K562 (cell line): ENCODE results near the gene PTPN20. TPM values are rescaled to one million over a fixed set of nuclear protein-coding genes. Genes with fewer than 3 reads are reported as not detected.

Source experiments
- ATAC-seq: fragments of 200-7000 bp; cut with Tn5 transposase; 3 replicates; pipeline ENCODE4 v1.9.1; 2020; ENCODE audit warnings: moderate library complexity
- BruUV-seq: library from RNA; stranded (reverse); fragments of 400-500 nt; replicated peaks from 2 replicates; lab custom pipeline; 2021; lab: Mats Ljungman, UMichigan
- CTCF ChIA-PET: fragments of 300-600 bp; formaldehyde crosslinking; extraction: SDS; loops from one replicate; lab custom pipeline; 2021; ENCODE audit warnings: low intra/inter-chr PET ratio; lab: Yijun Ruan, JAX
- POLR2A ChIA-PET: fragments of 300-600, 350-650 bp; sonication (Branson Sonifier 250); formaldehyde crosslinking; extraction: SDS; loops from one replicate; lab custom pipeline; 2021; ENCODE audit warnings: antibody characterized with exemption, inconsistent platforms; lab: Yijun Ruan, JAX
- DNase-seq, 4 experiments: peaks; one replicate each; pipeline versions ENCODE4 v3.0.0 to v3.0.0-alpha.2; 2011 to 2018; ENCODE audit warnings: low spot score in 3 of 4, mixed read lengths in 3 of 4; ENCODE audit errors: extremely low read depth in 1 of 4
- FAIRE-seq: peaks from 2 replicates; lab custom pipeline; 2011; peaks lifted over from hg19 to GRCh38; lab: Jason Lieb, UNC
- H2AFZ ChIP-seq: 2 replicates; pipeline ENCODE4 v1.6.0; 2011; ENCODE audit warnings: low read depth, low read length, control low read depth, inconsistent platforms
- H3K27ac ChIP-seq: fragments of 200-600 bp; 3 replicates; pipeline ENCODE4 v1.8.0; 2011; ENCODE audit warnings: low read depth, mild to moderate bottlenecking, control low read depth, inconsistent platforms, low read length, moderate library complexity, mixed read lengths; ENCODE audit errors: extremely low read depth
- H3K27me3 ChIP-seq, 2 experiments: fragments of 300-600 bp in 1 of 2; 2 replicates in 1 of 2; 3 replicates in 1 of 2; pipeline versions ENCODE4 v1.6.0 to v1.8.0; 2011; ENCODE audit warnings: inconsistent platforms in 2 of 2, low read length in 2 of 2, mild to moderate bottlenecking in 1 of 2, mixed read lengths in 1 of 2, moderate library complexity in 1 of 2; ENCODE audit not compliant: control insufficient read depth in 2 of 2, insufficient read depth in 2 of 2
- H3K36me3 ChIP-seq: fragments of 300-600 bp; 3 replicates; pipeline ENCODE4 v1.8.0; 2011; ENCODE audit warnings: mild to moderate bottlenecking, low read length, inconsistent platforms; ENCODE audit not compliant: control insufficient read depth, insufficient read depth
- H3K4me1 ChIP-seq, 2 experiments: fragments of 200-600 bp in 1 of 2; replicated peaks in 1 of 2; 2 replicates in 1 of 2; 3 replicates in 1 of 2; pipeline versions ENCODE4 v1.5.1 to v1.8.0; 2011; ENCODE audit warnings: inconsistent platforms in 2 of 2, low read length in 2 of 2, mild to moderate bottlenecking in 1 of 2, mixed read lengths in 1 of 2, moderate library complexity in 1 of 2; ENCODE audit not compliant: control insufficient read depth in 2 of 2, insufficient read depth in 2 of 2
- H3K4me2 ChIP-seq: 2 replicates; pipeline ENCODE4 v1.6.1; 2011; ENCODE audit warnings: low read length, control low read depth, inconsistent platforms, mixed read lengths; ENCODE audit not compliant: insufficient read depth
- H3K4me3 ChIP-seq: fragments of 200-600 bp; sonication (generic), shearing (Covaris generic); 2 replicates; pipeline ENCODE4 v1.5.1; 2016; ENCODE audit warnings: control low read depth, inconsistent platforms
- H3K79me2 ChIP-seq: fragments of 200-600 bp; 3 replicates; pipeline ENCODE4 v1.8.0; 2011; ENCODE audit warnings: low read length, inconsistent platforms; ENCODE audit not compliant: control insufficient read depth, insufficient read depth
- H3K9ac ChIP-seq, 2 experiments: 2 replicates each; pipeline versions ENCODE4 v1.6.0 to v1.6.1; 2011; ENCODE audit warnings: low read depth in 2 of 2, low read length in 2 of 2, control low read depth in 1 of 2, inconsistent platforms in 1 of 2, mild to moderate bottlenecking in 1 of 2, mixed read lengths in 1 of 2; ENCODE audit not compliant: insufficient read depth in 1 of 2
- H3K9me1 ChIP-seq: one replicate; pipeline ENCODE4 v1.6.0; 2011; ENCODE audit warnings: inconsistent platforms, mild to moderate bottlenecking, low read length, moderate library complexity; ENCODE audit not compliant: control insufficient read depth, insufficient read depth
- H3K9me3 ChIP-seq: replicated peaks from 2 replicates; pipeline ENCODE4 v1.5.1; 2011; ENCODE audit warnings: low read depth, low read length, inconsistent platforms; ENCODE audit not compliant: control insufficient read depth, insufficient read depth
- H4K20me1 ChIP-seq: replicated peaks from 2 replicates; pipeline ENCODE4 v1.6.1; 2011; ENCODE audit warnings: low read length, inconsistent platforms, mixed read lengths; ENCODE audit not compliant: control insufficient read depth, insufficient read depth
- AFF1 ChIP-seq, 2 experiments: fragments of 450-650 bp; IDR thresholded peaks; 2 replicates each; pipeline ENCODE4 v1.6.1; 2018; ENCODE audit warnings: mild to moderate bottlenecking in 2 of 2, low read depth in 1 of 2; ENCODE audit not compliant: partially characterized antibody in 2 of 2
- ATF3 ChIP-seq, 2 experiments: fragments of 450-650 bp in 1 of 2; sonication (generic) in 1 of 2; formaldehyde crosslinking in 1 of 2; IDR thresholded peaks in 1 of 2; conservative IDR thresholded peaks in 1 of 2; 2 replicates each; pipeline versions ENCODE4 v1.6.1 to v1.8.1; 2016 to 2023; ENCODE audit warnings: mild to moderate bottlenecking in 2 of 2, moderate library complexity in 2 of 2, inconsistent platforms in 1 of 2, missing genetic modification reagents in 1 of 2
- ATF7 ChIP-seq: fragments of 450-650 bp; IDR thresholded peaks from 2 replicates; pipeline ENCODE4 v1.7.1; 2014; ENCODE audit warnings: mild to moderate bottlenecking, moderate library complexity
- CXXC5 ChIP-seq: fragments of 250-450 bp; sonication (Bioruptor Pico); IDR thresholded peaks from 2 replicates; pipeline ENCODE4 v1.8.0; 2022; ENCODE audit warnings: inconsistent platforms, mild to moderate bottlenecking, moderate library complexity
- FOXJ2 ChIP-seq: fragments of 200-800 bp; sonication (Bioruptor generic); IDR thresholded peaks from 2 replicates; pipeline ENCODE4 v1.6.1; 2016; ENCODE audit warnings: missing genetic modification characterization, missing compliant biosample characterization
- FOXK2 ChIP-seq, 2 experiments: fragments of 450-650 bp; IDR thresholded peaks in 1 of 2; conservative IDR thresholded peaks in 1 of 2; 2 replicates each; pipeline ENCODE4 v1.6.1; 2016; ENCODE audit warnings: low read depth in 2 of 2, mild to moderate bottlenecking in 1 of 2
- GTF2A2 ChIP-seq: IDR thresholded peaks from 2 replicates; pipeline ENCODE4 v1.6.1; 2016; ENCODE audit warnings: mild to moderate bottlenecking, missing genetic modification characterization, missing compliant biosample characterization
- GTF2F1 ChIP-seq: IDR thresholded peaks from 2 replicates; pipeline ENCODE4 v1.6.1; 2011; ENCODE audit warnings: low read depth, low read length, improper control_type of control experiment
- MAFF ChIP-seq: IDR thresholded peaks from 2 replicates; pipeline ENCODE4 v1.6.1; 2012; ENCODE audit warnings: low read length, improper control_type of control experiment
- MBD1 ChIP-seq: fragments of 250-450 bp; sonication (Bioruptor Pico); IDR thresholded peaks from 2 replicates; pipeline ENCODE4 v1.8.0; 2022; ENCODE audit warnings: inconsistent platforms
- MCM7 ChIP-seq, 2 experiments: fragments of 450-650 bp; IDR thresholded peaks; 2 replicates each; pipeline ENCODE4 v1.6.1; 2016 to 2018
- MEF2D ChIP-seq: conservative IDR thresholded peaks from 2 replicates; pipeline ENCODE4 v1.6.1; 2016; ENCODE audit warnings: low read depth, missing genetic modification characterization, missing compliant biosample characterization
- NONO ChIP-seq, 2 experiments: fragments of 200-400 bp in 1 of 2; fragments of 450-650 bp in 1 of 2; formaldehyde crosslinking in 1 of 2; IDR thresholded peaks; 2 replicates each; pipeline ENCODE4 v1.6.1; 2017; ENCODE audit warnings: low read depth in 2 of 2, mild to moderate bottlenecking in 2 of 2, moderate library complexity in 2 of 2, low read length in 1 of 2
- RFX1 ChIP-seq: fragments of 450-650 bp; IDR thresholded peaks from 2 replicates; pipeline ENCODE4 v1.6.1; 2016; ENCODE audit warnings: mild to moderate bottlenecking, moderate library complexity
- TAF15 ChIP-seq: fragments of 200-400 bp; formaldehyde crosslinking; IDR thresholded peaks from 2 replicates; pipeline ENCODE4 v1.6.1; 2017; ENCODE audit warnings: mild to moderate bottlenecking, low read depth, low read length, moderate library complexity
- ZC3H8 ChIP-seq: fragments of 450-650 bp; IDR thresholded peaks from 2 replicates; pipeline ENCODE4 v1.6.1; 2017
- ZKSCAN8 ChIP-seq: fragments of 200-800 bp; sonication (Bioruptor generic); IDR thresholded peaks from 2 replicates; pipeline ENCODE4 v1.6.1; 2016; ENCODE audit warnings: missing genetic modification characterization, missing compliant biosample characterization
- ZNF384 ChIP-seq: IDR thresholded peaks from 2 replicates; pipeline ENCODE4 v1.6.1; 2012; ENCODE audit warnings: low read depth, low read length, improper control_type of control experiment
- WGBS: fragments of 100-300 bp; shearing (Covaris generic); methylation state at CpG from one replicate; pipeline ENCODE4 v1.1.6; 2016; ENCODE audit warnings: low coverage, mixed read lengths; ENCODE audit not compliant: insufficient coverage; ENCODE audit errors: missing lambda C conversion rate; 5-methylcytosine and 5-hydroxymethylcytosine counted together
- in situ Hi-C: fragments of 300-500 bp; cut with MboI; formaldehyde crosslinking; loops from 4 replicates; pipeline ENCODE4 v1.15.0; 2018; ENCODE audit warnings: inconsistent platforms, mixed read lengths
- intact Hi-C: fragments of 100-400 bp; cut with micrococcal nuclease; formaldehyde crosslinking; loops from 2 replicates; pipeline ENCODE4 v1.14.2; 2022
- polyA plus RNA-seq, 8 experiments: library from polyadenylated mRNA; depleted of rRNA in 4 of 8; stranded (reverse) in 5 of 8; unstranded in 3 of 8; fragments of >200 nt; fragmentation: Nextera tagmentation in 2 of 8; fragmentation: Illumina TruSeq in 1 of 8; extraction: Ambion mirVana in 2 of 8; extraction: Trizol in 1 of 8; gene quantifications; 2 replicates each; pipeline versions ENCODE4 v1.2.1 to v1.2.3, GENCODE V29; 2011 to 2014; ENCODE audit warnings: inconsistent platforms in 1 of 8, missing spikeins in 1 of 8
- total RNA-seq, 7 experiments: library from RNA; depleted of rRNA in 6 of 7; stranded (reverse); fragments of >200 nt in 6 of 7; fragmentation: Illumina TruSeq in 2 of 7; extraction: Trizol in 2 of 7; gene quantifications; 2 replicates each; pipeline versions ENCODE4 v1.2.1 to v1.2.3, GENCODE V29; 2011 to 2021; ENCODE audit warnings: low replicate concordance in 1 of 7

PTPN20 gene
- total and polyA plus RNA-seq, 9 of the 15 experiments (the other 6 are each of a cell fraction or from before 2014, with no cell fraction given): 0.03 to 0.18 (median 0.10) TPM; not detected in 6

- H3K9me1 ChIP-seq: no peaks in the 10 kb centered on the region
- 0% methylated on average over 5 of the region's 5 CpGs for WGBS
- ATAC-seq (no peak), FAIRE-seq (no peak), DNase-seq (no peak)
- no peak overlapping the region for H2AFZ ChIP-seq
- H3K9me3 ChIP-seq: no peaks in the 10 kb centered on the region
- in situ Hi-C loops (no loop called here), intact Hi-C loops (no loop called here)
- H3K27me3 ChIP-seq: peaks cover 9 to 66% of the 10 kb centered on the region in 2 experiments; a peak in 4 of 5 replicates
- peaks cover 7% of the 10 kb centered on the region; the same call in 1 of the 2 replicates for H4K20me1 ChIP-seq
- POLR2A ChIA-PET: interaction anchor here (0.7 to 1.6 kb wide), 2 partner anchors 9 to 27 kb away, joined by 3 read pairs; no protein-coding TSS in a partner anchor
- H3K27ac ChIP-seq: no peak overlapping the region
- BruUV-seq: no TSS peak
- no peak overlapping the region for H3K9ac ChIP-seq
- H3K4me3 ChIP-seq: no peak overlapping the region
- CTCF ChIA-PET: no interaction called here
- H3K79me2 ChIP-seq: no peaks in the 10 kb centered on the region
- H3K4me1 ChIP-seq: no peaks in the 10 kb centered on the region; a peak in 2 of 5 replicates
- no peaks in the 10 kb centered on the region for H3K36me3 ChIP-seq
- H3K4me2 ChIP-seq: no peak overlapping the region
- TF ChIP-seq GTF2A2 (tag) (no peak), MCM7 (IDR thresholded peaks at IDR 0.05) (no peak), ATF3 (IDR thresholded peaks at IDR 0.05) (no peak), ATF3 (CRISPR knock-in tag; conservative IDR thresholded peaks at IDR 0.05) (no peak), CXXC5 (CRISPR knock-in tag) (no peak), ZNF384 (no peak), FOXK2 (conservative IDR thresholded peaks at IDR 0.05 in 1 of 2, IDR thresholded peaks at IDR 0.05 in 1 of 2; ENCODE audit: low read depth in 2 of 2) (no peak), NONO (IDR thresholded peaks at IDR 0.05; ENCODE audit: low read depth in 2 of 2, low read length in 1 of 2) (no peak), MBD1 (no peak), ZC3H8 (no peak), FOXJ2 (no peak), TAF15 (no peak), MAFF (no peak), AFF1 (IDR thresholded peaks at IDR 0.05; ENCODE audit: low read depth in 1 of 2, partially characterized antibody in 2 of 2) (no peak), RFX1 (no peak), ZKSCAN8 (CRISPR knock-in tag) (no peak), GTF2F1 (no peak), ATF7 (no peak), MEF2D (tag) (no peak)
Measured at GRCh38 chr10:47042199-47042473, 130.9 kb downstream of the PTPN20 start.
